ENCODE results near the gene RGS5.

- TF ChIP-seq CTCF (IDR thresholded peaks at IDR 0.05): no peak
- TF ChIP-seq ZFX (IDR thresholded peaks at IDR 0.05; ENCODE audit: borderline replicate concordance): no peak
These were observed 13.8 kb downstream of the RGS5 start for GRCh38 chr1:163188947-163189346.

Measured in 22Rv1 (cell line).